ENCODE data around the gene PTPRE.

GRCh38 chr10:127964621-127965020, 57.7 kb downstream of the PTPRE start:
- no peak for TF ChIP-seq POLR2AphosphoS5 (IDR thresholded peaks at IDR 0.05; ENCODE audit: low read depth, low read length)
- no peak for TF ChIP-seq POLR2A (IDR thresholded peaks at IDR 0.05; ENCODE audit: low read depth, low read length)
- TF ChIP-seq TAF1 (IDR thresholded peaks at IDR 0.05; ENCODE audit: borderline replicate concordance, low read depth, low read length), result no peak
